Right lobe of liver (tissue), 4 donors: Measurements from ENCODE around the gene MX2.

ENCODE experiments used
- POLR2A ChIP-seq: fragments of 450-650 bp; IDR thresholded peaks from one replicate; pipeline ENCODE4 v1.6.1; 2017; ENCODE audit warnings: antibody characterized with exemption, mild to moderate bottlenecking
- TF ChIP-seq, protein P1 (sequence below), 4 donors: fragments of 200-600 bp in 3 of 4; fragments of 450-650 bp in 1 of 4; IDR thresholded peaks; one replicate each; pipeline versions ENCODE4 v1.5.1 to v1.8.0; 2016 to 2022; ENCODE audit warnings: antibody characterized with exemption in 4 of 4, mild to moderate bottlenecking in 2 of 4
- donor health status: DM: no; HTN: no; CAD: no.
- donor health status: DM: no; HTN: no; CAD: no.
- donor health status: DM: no; HTN: yes; CAD: no.

GRCh38 chr21:41316200-41317062 is 45.4 kb upstream of the MX2 start, which contains the start of gene FAM3B:
- TF ChIP-seq, protein P1, sequence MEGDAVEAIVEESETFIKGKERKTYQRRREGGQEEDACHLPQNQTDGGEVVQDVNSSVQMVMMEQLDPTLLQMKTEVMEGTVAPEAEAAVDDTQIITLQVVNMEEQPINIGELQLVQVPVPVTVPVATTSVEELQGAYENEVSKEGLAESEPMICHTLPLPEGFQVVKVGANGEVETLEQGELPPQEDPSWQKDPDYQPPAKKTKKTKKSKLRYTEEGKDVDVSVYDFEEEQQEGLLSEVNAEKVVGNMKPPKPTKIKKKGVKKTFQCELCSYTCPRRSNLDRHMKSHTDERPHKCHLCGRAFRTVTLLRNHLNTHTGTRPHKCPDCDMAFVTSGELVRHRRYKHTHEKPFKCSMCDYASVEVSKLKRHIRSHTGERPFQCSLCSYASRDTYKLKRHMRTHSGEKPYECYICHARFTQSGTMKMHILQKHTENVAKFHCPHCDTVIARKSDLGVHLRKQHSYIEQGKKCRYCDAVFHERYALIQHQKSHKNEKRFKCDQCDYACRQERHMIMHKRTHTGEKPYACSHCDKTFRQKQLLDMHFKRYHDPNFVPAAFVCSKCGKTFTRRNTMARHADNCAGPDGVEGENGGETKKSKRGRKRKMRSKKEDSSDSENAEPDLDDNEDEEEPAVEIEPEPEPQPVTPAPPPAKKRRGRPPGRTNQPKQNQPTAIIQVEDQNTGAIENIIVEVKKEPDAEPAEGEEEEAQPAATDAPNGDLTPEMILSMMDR (IDR thresholded peaks at IDR 0.05): no peak
- TF ChIP-seq POLR2A: no peak
